Stimulated activated CD8-positive, alpha-beta memory T cell treated with anti-CD3 and anti-CD28 coated beads, Interleukin-12 subunit alpha, Interleukin-12 subunit beta, amount 100 ng/mL, for 1 hour (primary cell): ENCODE results near the gene PRKCSH.

Source experiments
- DNase-seq: peaks from one replicate; pipeline ENCODE4 v3.0.0-alpha.2; 2020; ENCODE audit warnings: low read depth

The PRKCSH gene

GRCh38 chr19:11478167-11479089, 43.0 kb downstream of the PRKCSH start:
- DNase-seq = no peak

- DNase-seq = no peak
These were observed 43.9 kb downstream of the PRKCSH start for GRCh38 chr19:11479090-11479897.

- no peak for DNase-seq
These were observed 44.7 kb downstream of the PRKCSH start for GRCh38 chr19:11479898-11480714.

- DNase-seq = no peak
These were observed 45.5 kb downstream of the PRKCSH start, which contains the start of gene ELAVL3 for GRCh38 chr19:11480715-11481533. Gene ELAVL3, minus strand, starts transcription at chr19:11481046. Its CDS starts 438 bp downstream, at chr19:11480608.

- peak; percentile 15 for DNase-seq
These were observed 46.3 kb downstream of the PRKCSH start for GRCh38 chr19:11481534-11482383.

- peak; percentile 73 for DNase-seq
These were observed 47.1 kb downstream of the PRKCSH start for GRCh38 chr19:11482384-11483050.

- no peak for DNase-seq
These were observed 48.1 kb downstream of the PRKCSH start for GRCh38 chr19:11483366-11484111.

- DNase-seq = no peak
These were observed 49.9 kb downstream of the PRKCSH start for GRCh38 chr19:11485245-11485837.

GRCh38 chr19:11486661-11487503, 51.4 kb downstream of the PRKCSH start:
- DNase-seq = no peak

GRCh38 chr19:11489378-11489777, 53.9 kb downstream of the PRKCSH start:
- DNase-seq = no peak

GRCh38 chr19:11494634-11495285, 59.3 kb downstream of the PRKCSH start:
- no peak for DNase-seq

- DNase-seq = no peak
These were observed 60.0 kb downstream of the PRKCSH start for GRCh38 chr19:11495481-11495880.

GRCh38 chr19:11495885-11496284, 60.5 kb downstream of the PRKCSH start:
- no peak for DNase-seq

- DNase-seq = peak; percentile 43
These were observed 61.1 kb downstream of the PRKCSH start for GRCh38 chr19:11496391-11497163.

- no peak for DNase-seq
These were observed 63.8 kb downstream of the PRKCSH start for GRCh38 chr19:11499220-11499726.

GRCh38 chr19:11499890-11500420, 64.5 kb downstream of the PRKCSH start:
- no peak for DNase-seq
